ENCODE data around the gene KHDC3L. TPM values are rescaled to one million over a fixed set of nuclear protein-coding genes. Genes with fewer than 3 reads are reported as not detected.

Gene KHDC3L
- total and polyA plus RNA-seq, 2 experiments from 2014 or later, result not detected

GRCh38 chr6:73382462-73383113 is 20.1 kb downstream of the KHDC3L start:
- Histone ChIP-seq H2AFZ (no peak overlapping the region), H3K4me1 (ENCODE audit: insufficient read depth) (no peaks in the 10 kb centered on the region), H3K36me3 (ENCODE audit: low read depth) (no peaks in the 10 kb centered on the region), H3K9me2 (ENCODE audit: insufficient read depth) (no peaks in the 10 kb centered on the region), H4K20me1 (ENCODE audit: insufficient read depth) (no peaks in the 10 kb centered on the region), H3K27ac (no peak overlapping the region), H3K4me2 (ENCODE audit: unreplicated experiment) (no peak overlapping the region), H3K4me3 (no peak overlapping the region), H3K9ac (no peak overlapping the region), H3K9me3 (ENCODE audit: low read depth) (no peaks in the 10 kb centered on the region), H3K27me3 (replicated peaks; ENCODE audit: insufficient read depth) (no peaks in the 10 kb centered on the region), H3K79me2 (ENCODE audit: insufficient read depth) (no peaks in the 10 kb centered on the region), H3F3A (ENCODE audit: insufficient read depth) (no peaks in the 10 kb centered on the region)
- in situ Hi-C loops (cut with MboI), result no loop called here
- 83 to 90% methylated on average over 6 of the region's 6 CpGs for WGBS, 2 experiments (ENCODE audit: low coverage in 1 of 2, low lambda C conversion rate in 2 of 2, missing lambda C conversion rate in 2 of 2)
- TF ChIP-seq EZH2phosphoT487 (IDR thresholded peaks at IDR 0.05; ENCODE audit: insufficient read depth, low read depth), result no peak
- TF ChIP-seq EZH2 (IDR thresholded peaks at IDR 0.05; ENCODE audit: insufficient read depth, poor library complexity, severe bottlenecking), result no peak
- peak; percentile 45 for DNase-seq

DNA sequence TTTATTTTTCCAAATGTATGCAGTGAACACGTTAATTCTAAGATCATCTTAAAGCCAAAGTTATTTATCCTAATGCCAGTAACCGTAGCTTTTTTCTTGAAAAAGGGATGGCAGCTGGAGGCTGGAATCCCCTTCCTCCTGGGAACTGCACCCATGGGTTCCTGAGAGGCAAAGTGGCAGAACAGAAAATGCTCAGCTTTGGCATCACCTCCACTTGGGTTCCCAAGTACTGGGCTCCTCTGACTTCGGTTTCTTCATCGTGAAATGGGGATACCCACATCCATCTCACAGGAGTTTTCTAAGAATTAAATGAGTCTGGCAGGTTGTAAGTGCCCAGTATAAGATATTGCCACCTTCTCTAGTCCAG is 26.0 kb downstream of the KHDC3L start:
- Histone ChIP-seq H3K79me2 (ENCODE audit: insufficient read depth) (no peaks in the 10 kb centered on the region), H3K4me3 (peak overlapping the region; percentile 77), H3K9ac (peak overlapping the region; percentile 70), H3K36me3 (ENCODE audit: low read depth) (no peaks in the 10 kb centered on the region), H3K27me3 (replicated peaks; ENCODE audit: insufficient read depth) (no peaks in the 10 kb centered on the region), H3F3A (ENCODE audit: insufficient read depth) (0 out of 2 replicates have a peak, but pooled peaks cover 9% of the 10 kb centered on the region), H4K20me1 (ENCODE audit: insufficient read depth) (no peaks in the 10 kb centered on the region), H3K27ac (no peak overlapping the region), H3K9me2 (ENCODE audit: insufficient read depth) (no peaks in the 10 kb centered on the region), H2AFZ (peak overlapping the region; percentile 97), H3K4me2 (ENCODE audit: unreplicated experiment) (peak overlapping the region; percentile 97), H3K9me3 (ENCODE audit: low read depth) (no peaks in the 10 kb centered on the region), H3K4me1 (ENCODE audit: insufficient read depth) (peaks cover 7% of the 10 kb centered on the region)
- DNase-seq, result no peak
- TF ChIP-seq EZH2 (IDR thresholded peaks at IDR 0.05; ENCODE audit: insufficient read depth, poor library complexity, severe bottlenecking) (no peak), EZH2phosphoT487 (IDR thresholded peaks at IDR 0.05; ENCODE audit: insufficient read depth, low read depth) (no peak)
- WGBS, 2 experiments (ENCODE audit: low coverage in 1 of 2, low lambda C conversion rate in 2 of 2, missing lambda C conversion rate in 2 of 2), result 27 to 33% methylated on average over 4 of the region's 4 CpGs
- in situ Hi-C loops (cut with MboI), result no loop called here

- DNase-seq, result peak; percentile 78
- Histone ChIP-seq H3K9ac (peak overlapping the region; percentile 70), H3K79me2 (ENCODE audit: insufficient read depth) (no peaks in the 10 kb centered on the region), H2AFZ (peak overlapping the region; percentile 97), H3F3A (ENCODE audit: insufficient read depth) (0 out of 2 replicates have a peak, but pooled peaks cover 9% of the 10 kb centered on the region), H3K9me3 (ENCODE audit: low read depth) (no peaks in the 10 kb centered on the region), H3K27me3 (replicated peaks; ENCODE audit: insufficient read depth) (no peaks in the 10 kb centered on the region), H3K4me1 (ENCODE audit: insufficient read depth) (peaks cover 7% of the 10 kb centered on the region), H4K20me1 (ENCODE audit: insufficient read depth) (no peaks in the 10 kb centered on the region), H3K36me3 (ENCODE audit: low read depth) (no peaks in the 10 kb centered on the region), H3K27ac (peak overlapping the region; percentile 36), H3K4me3 (peak overlapping the region; percentile 77), H3K9me2 (ENCODE audit: insufficient read depth) (no peaks in the 10 kb centered on the region), H3K4me2 (ENCODE audit: unreplicated experiment) (peak overlapping the region; percentile 97)
- TF ChIP-seq EZH2 (IDR thresholded peaks at IDR 0.05; ENCODE audit: insufficient read depth, poor library complexity, severe bottlenecking), result no peak
- no peak for TF ChIP-seq EZH2phosphoT487 (IDR thresholded peaks at IDR 0.05; ENCODE audit: insufficient read depth, low read depth)
- 6 to 9% methylated on average over 26 to 36 of the region's 38 CpGs for WGBS, 2 experiments (ENCODE audit: low coverage in 1 of 2, low lambda C conversion rate in 2 of 2, missing lambda C conversion rate in 2 of 2)
- in situ Hi-C loops (cut with MboI), result no loop called here
These were observed 26.5 kb downstream of the KHDC3L start for GRCh38 chr6:73388800-73389512.

DNA sequence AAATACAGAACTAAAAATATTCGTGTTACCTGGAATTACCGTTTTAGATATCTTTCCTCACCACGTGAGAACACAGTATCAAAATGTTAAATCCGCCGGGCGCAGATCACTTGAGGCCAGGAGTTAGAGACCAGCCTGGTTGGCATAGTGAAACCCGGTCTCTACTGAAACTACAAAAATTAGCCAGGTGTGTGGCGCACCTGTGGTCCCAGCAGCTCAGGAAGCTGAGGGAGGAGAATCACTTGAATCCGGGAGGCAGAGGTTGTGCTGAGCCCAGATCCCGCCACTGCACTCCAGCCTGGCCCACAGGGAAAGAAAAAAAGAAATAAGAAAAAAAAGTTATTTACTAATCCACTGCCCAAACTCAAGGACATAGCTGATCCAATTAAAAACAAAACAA is 27.4 kb downstream of the KHDC3L start:
- Histone ChIP-seq H3K27me3 (replicated peaks; ENCODE audit: insufficient read depth) (no peaks in the 10 kb centered on the region), H3K9me2 (ENCODE audit: insufficient read depth) (no peaks in the 10 kb centered on the region), H3K4me2 (ENCODE audit: unreplicated experiment) (no peak overlapping the region), H3K79me2 (ENCODE audit: insufficient read depth) (no peaks in the 10 kb centered on the region), H3K9me3 (ENCODE audit: low read depth) (no peaks in the 10 kb centered on the region), H3K4me1 (ENCODE audit: insufficient read depth) (peaks cover 7% of the 10 kb centered on the region), H2AFZ (no peak overlapping the region), H3F3A (ENCODE audit: insufficient read depth) (0 out of 2 replicates have a peak, but pooled peaks cover 9% of the 10 kb centered on the region), H3K36me3 (ENCODE audit: low read depth) (no peaks in the 10 kb centered on the region), H3K9ac (no peak overlapping the region), H3K4me3 (no peak overlapping the region), H4K20me1 (ENCODE audit: insufficient read depth) (no peaks in the 10 kb centered on the region), H3K27ac (no peak overlapping the region)
- in situ Hi-C loops (cut with MboI), result no loop called here
- TF ChIP-seq EZH2 (IDR thresholded peaks at IDR 0.05; ENCODE audit: insufficient read depth, poor library complexity, severe bottlenecking), result no peak
- no peak for TF ChIP-seq EZH2phosphoT487 (IDR thresholded peaks at IDR 0.05; ENCODE audit: insufficient read depth, low read depth)
- no peak for DNase-seq
- 89 to 90% methylated on average over 9 to 10 of the region's 10 CpGs for WGBS, 2 experiments (ENCODE audit: low coverage in 1 of 2, low lambda C conversion rate in 2 of 2, missing lambda C conversion rate in 2 of 2)

Measured in GM23248 (cell line).